HCT116 (cell line): ENCODE results near the gene TEAD3.

Source experiments
- CBX3 ChIP-seq: IDR thresholded peaks from 2 replicates; pipeline ENCODE4 v1.6.1; 2012; ENCODE audit warnings: low read depth
- CTCF ChIP-seq, 3 experiments: fragments of 200-600 bp in 1 of 3; sonication (generic) in 1 of 3; IDR thresholded peaks in 2 of 3; conservative IDR thresholded peaks in 1 of 3; 2 replicates each; pipeline ENCODE4 v1.5.1; 2012 to 2017; ENCODE audit warnings: low read depth in 2 of 3, low read length in 2 of 3, antibody characterized with exemption in 1 of 3, borderline replicate concordance in 1 of 3, control low read depth in 1 of 3, mild to moderate bottlenecking in 1 of 3, mixed read lengths in 1 of 3, mixed run types in 1 of 3, moderate library complexity in 1 of 3; ENCODE audit not compliant: insufficient read depth in 1 of 3
- ELF1 ChIP-seq: IDR thresholded peaks from 2 replicates; pipeline ENCODE4 v1.6.1; 2012; ENCODE audit warnings: low read depth, borderline replicate concordance
- EZH2 ChIP-seq: fragments of 200-600 bp; sonication (generic); IDR thresholded peaks from 2 replicates; pipeline ENCODE4 v1.6.1; 2017; ENCODE audit warnings: antibody characterized with exemption, mixed run types
- MAX ChIP-seq: IDR thresholded peaks from 2 replicates; pipeline ENCODE4 v1.6.1; 2012
- POLR2A ChIP-seq: IDR thresholded peaks from 2 replicates; pipeline ENCODE4 v1.7.0; 2011; ENCODE audit warnings: borderline replicate concordance; ENCODE audit not compliant: insufficient read depth, insufficient read length; ENCODE audit errors: extremely low read depth
- REST ChIP-seq: IDR thresholded peaks from 2 replicates; pipeline ENCODE4 v1.6.1; 2012; ENCODE audit warnings: low read depth
- SRF ChIP-seq: IDR thresholded peaks from 2 replicates; pipeline ENCODE4 v1.6.1; 2012; ENCODE audit warnings: low read depth
- ZFX ChIP-seq: fragments of 450-650 bp; IDR thresholded peaks from 2 replicates; pipeline ENCODE4 v1.6.1; 2017
- ZNF274 ChIP-seq: fragments of 200-500 bp; sonication (Bioruptor generic); IDR thresholded peaks from 2 replicates; pipeline ENCODE4 v1.6.1; 2014; ENCODE audit warnings: mild to moderate bottlenecking, low read depth, low read length, inconsistent platforms

GRCh38 chr6:35426074-35426473, 70.8 kb downstream of the TEAD3 start:
- TF ChIP-seq CTCF (IDR thresholded peaks at IDR 0.05 in 2 of 3, conservative IDR thresholded peaks at IDR 0.05 in 1 of 3; ENCODE audit: borderline replicate concordance in 1 of 3, insufficient read depth in 1 of 3, low read depth in 2 of 3, low read length in 2 of 3) (no peak), ZFX (no peak), ZNF274 (no peak), EZH2 (no peak), POLR2A (no peak), ELF1 (no peak), MAX (no peak), CBX3 (no peak), REST (no peak), SRF (no peak)
